Heart right ventricle (tissue), 16 donors: ENCODE results near the gene PPOX. TPM values are rescaled to one million over a fixed set of nuclear protein-coding genes. Genes with fewer than 3 reads are reported as not detected.

Experiments used
- ATAC-seq, 8 donors: fragments of 200-7000 bp; cut with Tn5 transposase; one replicate each; pipeline ENCODE4 v1.9.1; 2020; ENCODE audit warnings: mild to moderate bottlenecking in 8 of 8, moderate library complexity in 8 of 8, moderate number of reproducible peaks in 1 of 8
- DNase-seq, 2 donors: peaks; one replicate each; pipeline ENCODE4 v3.0.0-alpha.2; 2020
- H3K27ac ChIP-seq, 10 donors: fragments of 200-600 bp; sonication (generic) in 2 of 10; one replicate each; pipeline versions ENCODE4 v1.5.0 to v1.8.0; 2020 to 2022; ENCODE audit warnings: mild to moderate bottlenecking in 3 of 10
- H3K27me3 ChIP-seq, 7 donors: fragments of 200-600 bp; one replicate each; pipeline ENCODE4 v1.8.0; 2021 to 2022; ENCODE audit warnings: mild to moderate bottlenecking in 2 of 7
- H3K36me3 ChIP-seq, 9 donors: fragments of 200-600 bp; sonication (generic) in 1 of 9; one replicate each; pipeline versions ENCODE4 v1.5.0 to v1.8.0; 2020 to 2022; ENCODE audit warnings: mild to moderate bottlenecking in 2 of 9
- H3K4me1 ChIP-seq, 9 donors: fragments of 200-600 bp; sonication (generic) in 1 of 9; one replicate each; pipeline versions ENCODE4 v1.5.0 to v1.8.0; 2020 to 2022; ENCODE audit warnings: mild to moderate bottlenecking in 4 of 9
- H3K4me3 ChIP-seq, 10 donors: fragments of 200-600 bp; sonication (generic) in 2 of 10; one replicate each; pipeline versions ENCODE4 v1.5.0 to v1.8.0; 2020 to 2022; ENCODE audit warnings: mild to moderate bottlenecking in 7 of 10, moderate library complexity in 2 of 10
- H3K9me3 ChIP-seq, 11 donors: fragments of 200-600 bp in 10 of 11; sonication (generic) in 2 of 11; one replicate each; pipeline versions ENCODE4 v1.5.0 to v1.8.0; 2013 to 2022; ENCODE audit warnings: mild to moderate bottlenecking in 2 of 11, control low read depth in 1 of 11, moderate library complexity in 1 of 11
- CTCF ChIP-seq, 9 donors: fragments of 200-600 bp; sonication (generic) in 2 of 9; IDR thresholded peaks; one replicate each; pipeline versions ENCODE4 v1.5.0 to v1.8.0; 2021 to 2022; ENCODE audit warnings: antibody characterized with exemption in 9 of 9, mild to moderate bottlenecking in 5 of 9, moderate library complexity in 1 of 9
- WGBS, 2 donors: extraction: QIAGEN DNeasy Blood & Tissue Kit; methylation state at CpG; one replicate each; pipeline ENCODE4 v1.1.7; 2013; ENCODE audit warnings: inconsistent platforms in 1 of 2; 5-methylcytosine and 5-hydroxymethylcytosine counted together
- intact Hi-C, 10 donors: fragments of 100-400 bp; cut with DNase I; formaldehyde crosslinking; loops; one replicate each; pipeline versions ENCODE4 v1.11.1 to v1.14.2; 2022
- long read RNA-seq, 3 donors: library from polyadenylated mRNA; unstranded; transcript quantifications; one replicate each; pipeline ENCODE4 v2.0.0, GENCODE V29; 2020 to 2021
- polyA plus RNA-seq, 2 donors: library from polyadenylated mRNA; stranded (reverse); fragments of 200-250 nt; gene quantifications; one replicate each; pipeline ENCODE4 v1.2.3, GENCODE V29; 2013
- total RNA-seq, 10 donors: library from RNA; stranded (reverse); fragmentation: NEBNext Ultra II Directional in 3 of 10; extraction: Animal tissue kit (Norgen Biotek cat#: 25700) in 3 of 10; gene quantifications; one replicate each; pipeline versions ENCODE4 v1.2.1 to v1.2.4, GENCODE V29; 2021 to 2023
- donor health status: Arrhythmogenic right ventricular cardiomyopathy.
- donor health status: ischemic (EF 13 %, LVEDD 7.1; RV severe dilation, severe dysfunction).
- donor health status: healthy with polysubstance abuse.
- donor health status: DM: no; HTN: yes; CAD: no.
- donor health status: DM: no; HTN: no; CAD: no.
- donor health status: ischemic (EF 25% LVEDD 6.9; RV normal size, moderate dysfunction).
- donor health status: ischemic (EF 25% LVEDD 5.7; RV mildly dilated, moderate dysfunction).
- donor health status: healthy.
- donor health status: DM: yes; HTN: yes; CAD: no.
- donor health status: Ischemic cardiomyopathy.
- donor health status: ischemic (EF 35%, LVEDD 5.7; RV mildly dilated, moderate dysfunction).
- donor health status: nonischemic (EF 11% LVEDD 7.7; RV severe dilation, severe dysfunction).
- donor health status: DM: yes; HTN: yes; CAD: no.
- donor health status: PGD.
- donor health status: ischemic (EF 29% LVEDD 5.4; RV normal size, mild dysfunction).
- donor health status: nonischemic (EF 23%, LVEDD 6.1; RV moderate dilation, normal function).

PPOX gene
- total RNA-seq (10 to 100 TPM in 8 of 10 donors, 1 to 10 TPM in 2; 8.5 to 19.8 (median 15.0) TPM), polyA plus RNA-seq (10 to 100 TPM in 1 of 2 donors, 1 to 10 TPM in 1; 10.0 to 58.5 TPM)
- long read RNA-seq, donor 1, partial matches to known transcripts, result 1 of 7 reads
- long read RNA-seq, donor 1, other reads (novel, unspliced or antisense), result 2 of 7 reads
- long read RNA-seq, donor 2, transcript PPOX-202 (13 exons, 1,740 nt), result major isoform, 7 of 17 reads
- long read RNA-seq, donor 2, partial matches to known transcripts, result 1 of 17 reads
- long read RNA-seq, donor 2, other reads (novel, unspliced or antisense), result 6 of 17 reads
- long read RNA-seq, donor 3, transcript PPOX-202 (13 exons, 1,740 nt), result major isoform, 14 of 34 reads
- long read RNA-seq, donor 3, partial matches to known transcripts, result 2 of 34 reads
- long read RNA-seq, donor 3, other reads (novel, unspliced or antisense), result 14 of 34 reads

GRCh38 chr1:161165742-161166668, at the start of gene PPOX:
Gene PPOX, plus strand, starts transcription at chr1:161166426. Its CDS starts 422 bp downstream, at chr1:161166848.
- intact Hi-C loops, result loop anchor here in 1 of 10 donors (5.0 kb wide), 1 partner anchor 34 kb away; the partner anchor contains the start of gene DEDD
- Histone ChIP-seq H3K27ac (peak within 1 kb of the TSS; percentile 86 to 94 (median 88)), H3K27me3 (no peaks in the 10 kb centered on the region), H3K9me3 (no peaks in the 10 kb centered on the region), H3K36me3 (peaks cover 0 to 71% (median 8%) of the 10 kb centered on the region in 9 donors), H3K4me3 (peak within 1 kb of the TSS; percentile 62 to 92 (median 78)), H3K4me1 (peaks cover 10 to 41% (median 31%) of the 10 kb centered on the region in 9 donors)
- peak in 8 of 9 donors; percentile 6 to 62 (median 45) for TF ChIP-seq CTCF (IDR thresholded peaks at IDR 0.05)
- WGBS, 2 donors, result 1% methylated on average over 54 of the region's 54 CpGs
- DNase-seq (peak; percentile 93 to 97), ATAC-seq (peak; percentile 94 to 97 (median 96))

- TF ChIP-seq CTCF (IDR thresholded peaks at IDR 0.05), result peak in 1 of 9 donors; percentile 17
- peak; percentile 91 to 95 (median 94) for ATAC-seq
- Histone ChIP-seq H3K27ac (peak within 1 kb of the TSS; percentile 73 to 97 (median 94)), H3K27me3 (no peaks in the 10 kb centered on the region), H3K36me3 (peaks cover 0 to 48% (median 31%) of the 10 kb centered on the region in 9 donors), H3K9me3 (no peaks in the 10 kb centered on the region), H3K4me1 (peaks cover 14 to 83% (median 53%) of the 10 kb centered on the region in 9 donors), H3K4me3 (peak within 1 kb of the TSS; percentile 70 to 100 (median 94))
- 0 to 1% methylated on average over 58 of the region's 58 CpGs for WGBS, 2 donors
- DNase-seq, result peak; percentile 87 to 88
- intact Hi-C loops, result loop anchor here in 2 of 10 donors (5.0 kb wide), 2 partner anchors 34 to 71 kb away; partner anchors contain the start of genes UFC1 (in 1 of the 2) and USF1 (in 1 of the 2)
Measured at GRCh38 chr1:161117759-161118581, 48.3 kb upstream of the PPOX start, which contains the start of the genes NIT1 and PFDN2. Gene NIT1, plus strand, starts transcription at chr1:161118105. Its CDS starts 72 bp downstream, at chr1:161118177. Gene PFDN2, minus strand, starts transcription at chr1:161118037. Its CDS starts 11 bp downstream, at chr1:161118026.

GRCh38 chr1:161119092-161119903, 46.9 kb upstream of the PPOX start:
- 29 to 33% methylated on average over 10 of the region's 10 CpGs for WGBS, 2 donors
- peak overlapping the region in 8 of 10 donors; percentile 70 to 100 (median 90) for H3K4me3 ChIP-seq
- no peaks in the 10 kb centered on the region for H3K27me3 ChIP-seq
- TF ChIP-seq CTCF (IDR thresholded peaks at IDR 0.05), result peak in 7 of 9 donors; percentile 14 to 44 (median 34)
- intact Hi-C loops, result loop anchor here in 3 of 10 donors (1.0 to 5.0 kb wide), 3 partner anchors 9 to 72 kb away; partner anchors contain the start of genes UFC1 (in 1 of the 3) and USF1 (in 1 of the 3)
- peaks cover 0 to 56% (median 43%) of the 10 kb centered on the region in 9 donors for H3K36me3 ChIP-seq
- peaks cover 14 to 70% (median 53%) of the 10 kb centered on the region in 9 donors for H3K4me1 ChIP-seq
- peak; percentile 52 to 58 for DNase-seq
- peak in 7 of 8 donors; percentile 13 to 59 (median 34) for ATAC-seq
- H3K27ac ChIP-seq, result peak overlapping the region in 9 of 10 donors; percentile 86 to 97 (median 95)
- no peaks in the 10 kb centered on the region for H3K9me3 ChIP-seq
